HG03457 (cell line): ENCODE results near the gene STKLD1.
"Not testable (repeated sequence)": the region's sequence is repeated elsewhere in the genome, so short reads cannot be mapped to it uniquely, and the experiment has no call there.

Experiments used
- ATAC-seq: cut with Tn5 transposase; IDR thresholded peaks from one replicate; pipeline ENCODE4 v1.9.1; 2021; ENCODE audit warnings: moderate number of reproducible peaks; ENCODE audit not compliant: unreplicated experiment

Gene STKLD1

DNA sequence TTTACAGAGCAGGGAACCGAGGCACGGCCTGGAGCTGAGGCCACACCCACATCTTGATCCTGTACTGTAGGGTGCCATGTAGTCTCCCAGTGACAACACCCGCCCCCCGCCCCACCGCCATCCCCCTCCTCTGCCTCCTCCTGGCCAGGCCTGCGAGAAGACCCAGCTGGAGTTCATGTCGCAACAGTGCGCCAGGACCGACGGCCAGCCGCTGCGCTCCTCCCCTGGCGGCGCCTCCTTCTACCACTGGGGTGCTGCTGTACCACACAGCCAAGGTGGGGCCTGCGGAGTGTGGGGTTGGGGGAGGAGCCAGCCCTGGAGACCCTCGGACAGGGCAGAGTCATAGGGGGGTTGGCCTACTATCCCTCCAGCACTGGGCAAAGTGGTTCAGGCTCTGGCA is 60.5 kb downstream of the STKLD1 start:
- ATAC-seq, result no peak

DNA sequence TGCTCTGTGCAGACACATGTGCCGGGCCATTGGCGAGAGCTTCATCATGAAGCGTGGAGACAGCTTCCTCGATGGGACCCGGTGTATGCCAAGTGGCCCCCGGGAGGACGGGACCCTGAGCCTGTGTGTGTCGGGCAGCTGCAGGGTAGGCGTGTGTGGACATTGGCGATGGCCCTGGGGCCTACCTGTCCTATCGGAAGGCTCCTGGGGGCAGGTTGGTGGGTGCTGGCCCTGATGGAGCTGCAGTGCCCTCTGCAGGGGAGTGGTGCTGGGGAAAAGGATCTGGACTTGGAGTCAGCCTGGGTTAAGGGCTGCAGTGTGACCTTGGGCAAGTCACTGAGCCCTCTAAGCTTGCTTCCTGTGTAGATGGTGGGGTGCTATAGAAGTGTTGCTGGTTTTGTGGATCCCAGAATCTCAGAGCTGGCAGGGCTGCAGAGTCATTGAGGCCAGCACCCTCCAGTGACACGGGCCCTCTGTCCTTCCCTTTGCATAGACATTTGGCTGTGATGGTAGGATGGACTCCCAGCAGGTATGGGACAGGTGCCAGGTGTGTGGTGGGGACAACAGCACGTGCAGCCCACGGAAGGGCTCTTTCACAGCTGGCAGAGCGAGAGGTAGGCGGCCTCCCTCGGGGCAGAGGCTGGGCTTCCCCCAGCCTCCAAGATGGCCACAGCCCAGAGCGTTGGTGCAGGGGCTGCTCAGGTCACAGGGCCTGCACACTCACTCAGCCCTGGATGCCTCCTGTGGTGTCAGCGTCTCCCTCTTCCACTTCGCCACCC is 61.8 kb downstream of the STKLD1 start:
- ATAC-seq, result no peak

DNA sequence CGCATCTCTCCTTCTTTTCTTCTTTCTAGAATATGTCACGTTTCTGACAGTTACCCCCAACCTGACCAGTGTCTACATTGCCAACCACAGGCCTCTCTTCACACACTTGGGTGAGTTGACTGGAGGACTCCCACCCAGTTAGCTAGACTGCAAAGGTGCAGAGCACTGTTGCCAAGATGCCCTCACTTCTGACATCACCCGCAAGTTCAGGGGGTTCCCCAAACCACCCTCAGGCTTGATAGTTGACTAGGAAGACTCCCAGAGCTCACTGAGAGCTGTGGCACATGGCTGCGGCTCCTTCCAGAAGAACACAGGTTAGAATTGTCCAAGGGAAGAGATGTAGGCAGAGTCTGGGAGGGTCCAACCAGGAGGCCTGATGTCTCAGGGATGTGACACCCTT is 63.2 kb downstream of the STKLD1 start:
- no peak for ATAC-seq

DNA sequence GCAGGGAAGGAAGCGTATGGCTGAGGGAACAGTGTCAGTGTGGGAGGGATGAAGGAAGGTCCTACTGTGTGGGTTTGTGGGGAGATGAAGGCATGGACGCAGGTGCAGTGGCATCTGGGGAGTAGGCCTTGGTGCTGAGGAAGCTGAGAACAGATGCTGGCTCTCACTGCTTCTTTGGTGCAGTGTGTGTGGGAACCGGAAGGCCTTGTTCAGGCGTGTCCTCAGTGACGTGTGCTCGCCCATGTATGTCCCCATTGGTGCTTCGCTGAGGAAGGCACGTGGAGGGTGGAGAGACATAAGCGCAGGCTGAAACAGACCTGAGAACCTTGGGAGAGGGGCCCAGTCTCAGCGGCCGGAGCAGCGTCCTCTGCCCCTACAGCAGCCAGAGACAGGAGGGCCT is 64.7 kb downstream of the STKLD1 start:
- ATAC-seq, result no peak

DNA sequence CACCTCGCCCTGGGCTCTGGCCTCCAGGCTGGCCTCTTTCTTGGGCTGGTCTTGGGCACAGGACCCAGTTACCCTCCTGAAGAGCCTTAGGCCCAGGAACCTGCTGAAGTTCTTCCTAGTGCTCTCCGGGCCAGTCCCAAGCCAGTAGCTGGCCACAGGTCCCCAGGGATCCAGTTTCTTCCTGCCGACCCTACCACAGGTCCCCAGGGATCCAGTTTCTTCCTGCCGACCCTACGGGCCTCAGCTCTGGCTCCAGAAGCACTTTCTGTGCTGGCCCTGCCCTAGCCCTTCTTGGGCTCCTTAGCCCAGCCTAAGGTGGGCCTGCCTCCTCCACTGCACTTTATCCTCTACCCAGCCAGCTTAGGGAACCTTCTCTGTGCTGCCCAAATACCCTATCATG is 65.4 kb downstream of the STKLD1 start:
- no peak for ATAC-seq

DNA sequence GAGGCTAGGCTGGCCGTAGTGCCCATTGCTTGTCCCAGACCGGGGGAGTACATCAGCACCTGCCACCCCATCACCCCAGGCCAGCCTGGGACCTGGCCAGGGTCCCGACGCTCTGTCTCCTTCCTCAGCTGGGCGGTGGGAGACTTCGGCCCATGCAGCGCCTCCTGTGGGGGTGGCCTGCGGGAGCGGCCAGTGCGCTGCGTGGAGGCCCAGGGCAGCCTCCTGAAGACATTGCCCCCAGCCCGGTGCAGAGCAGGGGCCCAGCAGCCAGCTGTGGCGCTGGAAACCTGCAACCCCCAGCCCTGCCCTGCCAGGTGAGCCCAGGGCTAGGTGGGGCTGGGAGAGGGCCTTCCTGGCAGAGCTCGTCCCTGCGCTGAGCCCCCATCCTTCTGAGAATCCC is 67.1 kb downstream of the STKLD1 start:
- no peak for ATAC-seq

DNA sequence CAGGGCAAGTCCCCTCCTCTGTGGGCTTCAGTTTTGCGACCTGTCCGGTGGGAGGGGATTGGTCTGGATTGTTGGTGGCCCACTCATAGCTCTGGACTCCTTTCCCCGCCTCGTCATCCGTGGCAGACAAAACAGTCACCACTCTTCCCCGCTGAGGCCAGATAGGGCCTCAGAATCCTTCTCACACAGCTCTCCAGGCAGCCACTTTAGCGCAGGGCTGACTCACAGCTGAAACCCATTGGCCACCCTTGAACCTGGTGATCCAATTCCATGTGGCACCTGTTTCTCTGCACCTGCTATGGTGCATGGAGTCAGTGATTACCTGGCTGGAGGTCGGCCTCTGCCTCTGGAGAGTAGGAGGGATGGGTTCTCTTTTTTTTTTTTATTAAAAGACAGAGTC is 67.8 kb downstream of the STKLD1 start:
- ATAC-seq, result no peak

DNA sequence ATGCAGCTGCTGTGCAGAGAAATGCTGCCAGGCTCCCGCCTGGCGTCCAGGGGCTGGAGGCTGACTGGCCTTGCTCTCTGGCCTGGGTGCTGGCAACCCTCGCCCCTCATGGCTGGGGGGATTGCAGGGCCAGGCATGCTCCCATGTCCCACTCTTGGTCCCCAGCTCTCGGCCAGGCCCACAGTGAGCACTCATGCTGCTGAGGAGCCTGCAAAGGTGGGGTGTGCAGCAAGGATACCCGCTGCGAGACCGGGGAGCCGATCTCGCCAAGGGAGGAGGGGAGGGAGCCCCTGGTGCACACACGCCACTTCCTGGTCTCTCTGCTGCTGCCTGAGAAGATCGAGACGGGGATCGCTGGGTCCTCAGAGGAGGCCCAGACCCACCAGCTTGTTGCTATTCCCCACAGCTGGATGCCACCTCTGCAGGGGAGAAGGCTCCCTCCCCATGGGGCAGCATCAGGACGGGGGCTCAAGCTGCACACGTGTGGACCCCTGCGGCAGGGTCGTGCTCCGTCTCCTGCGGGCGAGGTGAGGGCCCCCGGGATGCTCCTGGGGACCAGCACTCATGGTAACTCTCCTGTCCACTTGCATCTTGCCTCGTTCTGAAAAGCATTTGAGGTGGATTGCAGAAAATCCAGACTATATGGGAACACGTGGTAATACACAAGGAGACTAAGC is 69.3 kb downstream of the STKLD1 start:
- ATAC-seq, result no peak

DNA sequence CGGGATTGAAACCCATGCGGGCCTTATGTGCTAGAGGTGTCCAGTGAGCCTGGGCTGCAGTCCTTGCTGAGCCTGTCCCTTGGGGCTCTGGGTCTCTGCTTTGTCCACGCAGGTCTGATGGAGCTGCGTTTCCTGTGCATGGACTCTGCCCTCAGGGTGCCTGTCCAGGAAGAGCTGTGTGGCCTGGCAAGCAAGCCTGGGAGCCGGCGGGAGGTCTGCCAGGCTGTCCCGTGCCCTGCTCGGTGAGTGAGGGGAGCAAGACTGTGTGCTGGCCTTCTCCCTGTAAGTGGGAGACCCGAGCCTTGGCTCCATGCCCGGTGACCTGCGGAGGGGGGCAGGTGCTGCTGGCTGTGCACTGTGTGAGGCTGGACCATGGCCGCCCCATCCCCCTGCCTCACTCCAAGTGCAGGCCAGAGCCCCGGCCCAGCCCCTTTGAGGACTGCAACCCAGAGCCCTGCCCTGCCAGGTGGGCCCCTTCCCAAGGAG is 72.4 kb downstream of the STKLD1 start:
- ATAC-seq, result no peak

DNA sequence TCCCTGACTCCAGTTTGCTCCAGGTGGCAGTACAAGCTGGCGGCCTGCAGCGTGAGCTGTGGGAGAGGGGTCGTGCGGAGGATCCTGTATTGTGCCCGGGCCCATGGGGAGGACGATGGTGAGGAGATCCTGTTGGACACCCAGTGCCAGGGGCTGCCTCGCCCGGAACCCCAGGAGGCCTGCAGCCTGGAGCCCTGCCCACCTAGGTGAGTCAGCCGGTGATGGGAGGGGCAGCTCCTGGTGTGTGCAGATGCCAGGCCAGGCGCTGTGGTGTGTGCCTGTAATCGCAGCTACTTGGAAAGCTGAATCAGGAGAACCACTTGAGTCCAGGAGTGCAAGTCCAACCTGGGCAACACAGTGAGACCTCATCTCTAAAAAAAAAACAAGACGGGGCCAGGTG is 73.6 kb downstream of the STKLD1 start:
- no peak for ATAC-seq

DNA sequence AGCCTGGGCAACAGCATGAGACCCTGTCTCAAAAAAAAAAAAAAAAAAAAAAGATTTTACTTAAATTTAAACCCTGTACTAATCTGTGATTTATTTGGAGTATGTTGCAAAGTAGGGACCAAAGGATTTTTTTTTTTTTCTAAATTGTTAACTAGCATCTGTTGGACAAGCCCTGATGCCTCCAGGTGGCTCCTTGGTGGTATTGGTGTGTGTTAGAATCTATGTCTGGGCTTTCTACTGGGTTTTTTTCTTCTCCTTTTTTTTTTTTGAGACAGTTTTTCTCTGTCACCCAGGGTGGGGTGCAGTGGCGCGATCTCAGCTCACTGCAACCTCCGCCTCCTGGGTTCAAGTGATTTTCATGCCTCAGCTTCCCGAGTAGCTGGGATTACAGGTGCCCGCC is 75.7 kb downstream of the STKLD1 start:
- not testable (repeated sequence) for ATAC-seq

DNA sequence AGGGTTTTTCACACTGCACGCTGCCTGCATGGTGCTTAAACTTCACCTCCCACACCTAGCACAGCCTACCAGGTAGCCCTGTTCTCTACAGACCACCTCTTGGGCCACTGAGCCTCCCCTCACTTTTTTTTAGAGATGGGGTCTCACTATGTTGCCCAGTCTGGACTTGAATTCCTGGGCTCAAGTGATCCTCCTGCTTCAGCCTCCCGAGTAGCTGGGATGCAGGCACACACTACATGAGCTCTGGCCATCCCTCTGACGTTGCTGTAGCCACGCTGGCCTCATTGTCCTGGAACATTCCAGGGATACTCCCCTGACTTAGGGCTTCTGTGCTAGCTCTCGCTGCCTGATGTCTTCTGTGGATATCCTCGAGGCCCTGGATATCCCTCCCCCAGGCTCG is 76.4 kb downstream of the STKLD1 start:
- no peak for ATAC-seq

DNA sequence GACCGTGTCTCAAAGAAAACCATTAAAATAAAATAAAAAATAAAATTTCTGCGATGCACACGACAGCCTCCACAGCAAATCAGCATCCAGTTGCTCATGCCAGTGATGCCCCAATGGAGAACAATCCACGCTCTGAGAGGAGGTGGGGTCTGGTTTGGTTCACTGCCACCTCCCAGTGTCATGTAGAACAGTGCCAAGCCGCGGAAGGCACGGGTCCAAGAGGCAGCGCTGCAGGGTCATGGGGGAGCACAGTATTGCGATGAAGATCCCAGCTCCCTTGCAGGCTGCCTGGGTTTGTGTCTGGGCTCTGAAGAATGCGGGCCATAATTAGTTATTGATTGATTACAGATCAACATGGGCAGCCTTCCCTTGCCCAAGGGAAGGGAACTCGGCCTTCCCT is 77.5 kb downstream of the STKLD1 start:
- ATAC-seq, result no peak

DNA sequence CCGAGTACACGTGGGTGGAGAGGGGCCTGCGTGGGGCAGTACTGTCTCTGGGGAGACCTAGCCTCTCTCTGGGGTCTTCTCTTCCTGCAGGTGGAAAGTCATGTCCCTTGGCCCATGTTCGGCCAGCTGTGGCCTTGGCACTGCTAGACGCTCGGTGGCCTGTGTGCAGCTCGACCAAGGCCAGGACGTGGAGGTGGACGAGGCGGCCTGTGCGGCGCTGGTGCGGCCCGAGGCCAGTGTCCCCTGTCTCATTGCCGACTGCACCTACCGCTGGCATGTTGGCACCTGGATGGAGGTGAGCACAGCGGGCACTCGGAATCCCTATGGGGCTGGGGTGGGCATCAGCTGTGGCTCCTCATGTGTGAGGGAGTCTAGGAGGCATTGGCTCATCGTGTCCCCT is 78.2 kb downstream of the STKLD1 start:
- no peak for ATAC-seq

DNA sequence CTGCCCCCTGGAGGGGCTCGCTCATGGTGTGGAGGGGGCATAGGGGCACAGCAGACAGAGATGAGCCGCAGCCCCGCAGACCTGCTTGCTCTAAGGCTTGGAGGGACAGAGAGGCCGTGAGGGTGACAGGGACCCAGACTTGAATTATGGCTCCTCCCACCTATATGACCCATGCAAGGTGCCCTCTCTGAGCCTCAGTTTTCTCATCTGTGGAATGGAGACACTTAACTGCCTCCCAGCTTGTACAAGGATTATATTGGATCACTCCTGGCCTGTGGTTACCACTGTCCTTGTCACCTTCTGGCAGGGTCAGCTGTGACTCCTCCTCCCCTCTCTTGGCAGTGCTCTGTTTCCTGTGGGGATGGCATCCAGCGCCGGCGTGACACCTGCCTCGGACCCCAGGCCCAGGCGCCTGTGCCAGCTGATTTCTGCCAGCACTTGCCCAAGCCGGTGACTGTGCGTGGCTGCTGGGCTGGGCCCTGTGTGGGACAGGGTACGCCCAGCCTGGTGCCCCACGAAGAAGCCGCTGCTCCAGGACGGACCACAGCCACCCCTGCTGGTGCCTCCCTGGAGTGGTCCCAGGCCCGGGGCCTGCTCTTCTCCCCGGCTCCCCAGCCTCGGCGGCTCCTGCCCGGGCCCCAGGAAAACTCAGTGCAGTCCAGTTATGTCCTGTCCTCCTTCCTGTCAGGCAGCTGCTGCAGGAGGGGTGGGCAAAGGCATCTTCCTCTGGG is 78.9 kb downstream of the STKLD1 start:
- no peak for ATAC-seq
